Stimulated activated CD4-positive, alpha-beta T cell treated with anti-CD3 and anti-CD28 coated beads, TNF-alpha, amount 100 ng/mL, for 48 hours (primary cell): ENCODE results near the gene MAOA.

Source experiments
- DNase-seq, 3 donors: peaks; one replicate each; pipeline ENCODE4 v3.0.0-alpha.2; 2020; ENCODE audit warnings: low read depth in 3 of 3

The MAOA gene

DNA sequence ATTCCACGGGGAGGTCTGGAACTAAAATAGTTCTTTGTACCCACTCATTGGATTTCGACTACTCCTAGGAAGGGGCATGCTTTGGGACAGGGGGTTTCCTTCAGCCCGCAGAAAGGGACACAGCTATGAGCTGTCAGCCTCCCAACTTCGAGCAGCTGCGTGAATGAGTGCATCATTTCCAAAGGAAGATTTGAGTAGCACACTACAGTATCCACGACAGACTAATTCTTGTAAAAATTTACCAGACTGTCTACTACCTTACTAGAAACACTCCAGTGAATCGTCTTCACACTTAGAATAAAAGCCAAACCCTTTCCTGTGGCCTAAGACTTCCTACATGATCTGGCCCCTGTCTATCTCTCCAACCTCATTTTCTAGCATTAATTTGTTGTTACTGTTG lies 101.9 kb downstream of the MAOA start:
- no peak for DNase-seq

DNA sequence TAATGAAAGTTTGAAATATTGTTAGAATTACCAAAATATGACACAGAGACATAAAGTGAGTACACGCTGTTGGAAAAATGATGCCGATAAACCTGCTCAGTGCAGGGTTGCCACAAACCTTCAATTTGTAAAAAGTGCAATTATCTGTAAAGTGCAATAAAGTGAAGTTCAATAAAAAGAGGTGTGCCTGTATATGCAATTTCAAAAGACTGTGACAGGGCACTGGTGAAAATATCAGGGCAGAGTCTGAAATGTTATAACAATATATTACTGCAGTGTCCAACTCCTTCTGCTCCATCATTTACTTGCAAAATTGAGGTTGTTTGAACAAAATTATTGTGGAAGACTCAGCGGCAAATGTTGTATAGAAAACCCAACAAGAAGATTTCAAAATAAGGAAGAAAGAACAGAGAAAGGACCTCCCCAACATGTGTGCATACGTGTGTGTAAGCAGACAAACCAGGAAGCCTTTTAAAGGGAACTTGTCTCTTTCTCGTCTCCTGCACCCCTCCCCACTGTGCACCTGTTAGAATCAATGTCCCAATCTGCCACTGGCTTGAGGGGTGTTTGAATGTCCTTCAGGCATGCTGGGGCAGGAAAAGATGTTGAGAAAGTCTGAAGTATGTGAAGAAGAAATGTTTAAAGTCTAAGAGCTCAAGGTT lies 130.0 kb downstream of the MAOA start:
- no peak for DNase-seq
